ENCODE measurements around the gene PRCD. TPM values are rescaled to one million over a fixed set of nuclear protein-coding genes. Genes with fewer than 3 reads are reported as not detected.
"Not testable (repeated sequence)": the region's sequence is repeated elsewhere in the genome, so short reads cannot be mapped to it uniquely, and the experiment has no call there.

Gene PRCD
- total and polyA plus RNA-seq, 11 donors, result 1.1 to 7.6 (median 2.7) TPM

- peak; percentile 76 to 92 (median 92) for ATAC-seq
- intact Hi-C loops (cut with DNase I), result loop anchor here in 7 of 10 donors (1.0 to 10.0 kb wide), 11 partner anchors 65 to 170 kb away; partner anchors contain the start of genes MXRA7 (in 3 of the 7), JMJD6 (in 2 of the 7) and METTL23 (in 2 of the 7)
- TF ChIP-seq, protein P1, sequence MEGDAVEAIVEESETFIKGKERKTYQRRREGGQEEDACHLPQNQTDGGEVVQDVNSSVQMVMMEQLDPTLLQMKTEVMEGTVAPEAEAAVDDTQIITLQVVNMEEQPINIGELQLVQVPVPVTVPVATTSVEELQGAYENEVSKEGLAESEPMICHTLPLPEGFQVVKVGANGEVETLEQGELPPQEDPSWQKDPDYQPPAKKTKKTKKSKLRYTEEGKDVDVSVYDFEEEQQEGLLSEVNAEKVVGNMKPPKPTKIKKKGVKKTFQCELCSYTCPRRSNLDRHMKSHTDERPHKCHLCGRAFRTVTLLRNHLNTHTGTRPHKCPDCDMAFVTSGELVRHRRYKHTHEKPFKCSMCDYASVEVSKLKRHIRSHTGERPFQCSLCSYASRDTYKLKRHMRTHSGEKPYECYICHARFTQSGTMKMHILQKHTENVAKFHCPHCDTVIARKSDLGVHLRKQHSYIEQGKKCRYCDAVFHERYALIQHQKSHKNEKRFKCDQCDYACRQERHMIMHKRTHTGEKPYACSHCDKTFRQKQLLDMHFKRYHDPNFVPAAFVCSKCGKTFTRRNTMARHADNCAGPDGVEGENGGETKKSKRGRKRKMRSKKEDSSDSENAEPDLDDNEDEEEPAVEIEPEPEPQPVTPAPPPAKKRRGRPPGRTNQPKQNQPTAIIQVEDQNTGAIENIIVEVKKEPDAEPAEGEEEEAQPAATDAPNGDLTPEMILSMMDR (IDR thresholded peaks at IDR 0.05), result peak; percentile 33 to 70 (median 49)
- TF ChIP-seq POLR2A (IDR thresholded peaks at IDR 0.05), result peak in 1 of 2 donors; percentile 77
- H3K4me1 ChIP-seq, result peaks cover 5 to 61% (median 48%) of the 10 kb centered on the region in 12 donors
- no peaks in the 10 kb centered on the region for H3K9me3 ChIP-seq
- H3K27me3 ChIP-seq, result no peaks in the 10 kb centered on the region
- peak overlapping the region; percentile 74 to 95 (median 84) for H3K27ac ChIP-seq
- peak; percentile 94 to 96 (median 95) for DNase-seq
- peaks cover 0 to 22% (median 13%) of the 10 kb centered on the region in 9 donors for H3K36me3 ChIP-seq
- H3K4me3 ChIP-seq, result peak overlapping the region; percentile 54 to 88 (median 73)
- WGBS, 4 donors, result 0 to 1% (median 1%) methylated on average over 52 to 55 of the region's 55 CpGs
Observed at GRCh38 chr17:76557368-76558197, 17.7 kb downstream of the PRCD start.

GRCh38 chr17:76558198-76559095, 18.6 kb downstream of the PRCD start:
- ATAC-seq, result peak in 2 of 4 donors; percentile 35 to 49
- Histone ChIP-seq H3K4me1 (peaks cover 5 to 68% (median 48%) of the 10 kb centered on the region in 12 donors), H3K27ac (peak overlapping the region in 11 of 12 donors; percentile 74 to 95 (median 84)), H3K9me3 (no peaks in the 10 kb centered on the region), H3K4me3 (peak overlapping the region; percentile 54 to 88 (median 73)), H3K27me3 (no peaks in the 10 kb centered on the region), H3K36me3 (peaks cover 0 to 30% (median 18%) of the 10 kb centered on the region in 9 donors)
- WGBS, 4 donors, result 1 to 2% (median 1%) methylated on average over 14 of the region's 14 CpGs
- DNase-seq, result no peak
- intact Hi-C loops (cut with DNase I), result loop anchor here in 7 of 10 donors (2.0 to 10.0 kb wide), 10 partner anchors 64 to 169 kb away; partner anchors contain the start of genes MXRA7 (in 3 of the 7), JMJD6 (in 2 of the 7) and METTL23 (in 2 of the 7)
- no peak for TF ChIP-seq POLR2A (IDR thresholded peaks at IDR 0.05)
- TF ChIP-seq, protein P1 (IDR thresholded peaks at IDR 0.05), result peak in 11 of 12 donors; percentile 15 to 71 (median 56)

- 62 to 72% (median 64%) methylated on average over 7 of the region's 7 CpGs for WGBS, 4 donors
- Histone ChIP-seq H3K4me3 (peak overlapping the region in 3 of 12 donors; percentile 61 to 87 (median 84)), H3K4me1 (peaks cover 5 to 64% (median 43%) of the 10 kb centered on the region in 12 donors), H3K36me3 (peaks cover 0 to 39% (median 20%) of the 10 kb centered on the region in 9 donors), H3K27ac (peak overlapping the region; percentile 1 to 88 (median 76))
- DNase-seq (peak in 1 of 5 donors; percentile 35), ATAC-seq (peak in 2 of 4 donors; percentile 40 to 55)
- intact Hi-C loops (cut with DNase I), result loop anchor here in 7 of 10 donors (2.0 to 10.0 kb wide), 10 partner anchors 63 to 168 kb away; partner anchors contain the start of genes MXRA7 (in 3 of the 7), JMJD6 (in 2 of the 7) and METTL23 (in 2 of the 7)
- H3K9me3 ChIP-seq, H3K27me3 ChIP-seq: not testable (repeated sequence)
Observed at GRCh38 chr17:76559460-76559859, 19.6 kb downstream of the PRCD start.
